NCI-H345 (cell line): ENCODE measurements around the gene CEP104.

Experiments
- DNase-seq: peaks from one replicate; lab custom pipeline; 2025; lab: John Stamatoyannopoulos, UW

Gene CEP104

GRCh38 chr1:3762151-3762872 is 94.7 kb downstream of the CEP104 start:
- no peak for DNase-seq
